GM12878 (cell line): Measurements from ENCODE around the gene ZSWIM3. TPM values are rescaled to one million over a fixed set of nuclear protein-coding genes. Genes with fewer than 3 reads are reported as not detected.

Experiments
- BRCA1 ChIP-seq: IDR thresholded peaks from 2 replicates; pipeline ENCODE4 v1.6.1; 2011; ENCODE audit warnings: low read depth, low read length, improper control_type of control experiment
- HCFC1 ChIP-seq: fragments of 150-350 bp; IDR thresholded peaks from 2 replicates; pipeline ENCODE4 v1.6.1; 2014; ENCODE audit warnings: low read length
- HDAC6 ChIP-seq: fragments of 200-600 bp; sonication (generic); IDR thresholded peaks from one replicate; pipeline ENCODE4 v1.8.0; 2017; ENCODE audit warnings: antibody characterized with exemption; ENCODE audit not compliant: unreplicated experiment
- HDGF ChIP-seq: fragments of 450-650 bp; IDR thresholded peaks from 2 replicates; pipeline ENCODE4 v1.6.1; 2016; ENCODE audit warnings: antibody characterized with exemption
- MXI1 ChIP-seq: fragments of 150-350 bp; IDR thresholded peaks from 2 replicates; pipeline ENCODE4 v1.6.1; 2011; ENCODE audit warnings: low read depth, mild to moderate bottlenecking, inconsistent platforms, low read length, improper control_type of control experiment
- MYC ChIP-seq: IDR thresholded peaks from 2 replicates; pipeline ENCODE4 v1.6.1; 2011; ENCODE audit warnings: mild to moderate bottlenecking, low read length, moderate library complexity, inconsistent platforms; ENCODE audit not compliant: insufficient read depth, insufficient replicate concordance, insufficient read length, severe bottlenecking
- POLR2A ChIP-seq: IDR thresholded peaks from 2 replicates; pipeline ENCODE4 v1.6.1; 2011; ENCODE audit warnings: low read depth, mild to moderate bottlenecking, low read length
- POU2F2 ChIP-seq: IDR thresholded peaks from 3 replicates; pipeline ENCODE4 v1.6.1; 2011; ENCODE audit warnings: low read depth, mild to moderate bottlenecking, low read length, borderline replicate concordance
- RELA ChIP-seq: fragments of 450-650 bp; IDR thresholded peaks from 2 replicates; pipeline ENCODE4 v1.8.0; 2014; ENCODE audit warnings: borderline replicate concordance; ENCODE audit not compliant: partially characterized antibody
- SPI1 ChIP-seq: IDR thresholded peaks from 2 replicates; pipeline ENCODE4 v1.6.1; 2011; ENCODE audit warnings: low read depth, mild to moderate bottlenecking, low read length, moderate library complexity, borderline replicate concordance; ENCODE audit not compliant: insufficient read depth
- SRF ChIP-seq, 2 experiments: IDR thresholded peaks; 2 replicates each; pipeline ENCODE4 v1.6.1; 2011; ENCODE audit warnings: low read depth in 2 of 2, low read length in 2 of 2, mild to moderate bottlenecking in 1 of 2, moderate library complexity in 1 of 2
- TCF7 ChIP-seq: IDR thresholded peaks from 2 replicates; pipeline ENCODE4 v1.6.1; 2014; ENCODE audit warnings: antibody characterized with exemption, borderline replicate concordance
- polyA plus RNA-seq, 11 experiments: library from polyadenylated mRNA; depleted of rRNA in 4 of 11; unstranded in 6 of 11; stranded (reverse) in 5 of 11; fragments of >200 nt; fragmentation: Nextera tagmentation in 4 of 11; fragmentation: Illumina TruSeq in 1 of 11; extraction: Ambion mirVana in 4 of 11; extraction: Trizol in 1 of 11; gene quantifications; 1 replicate in 1 of 11; 2 replicates in 10 of 11; pipeline versions ENCODE4 v1.2.1 to v1.2.3, GENCODE V29; 2011 to 2016; ENCODE audit warnings: inconsistent platforms in 2 of 11, missing spikeins in 2 of 11, low read depth in 1 of 11
- total RNA-seq, 4 experiments: library from RNA; depleted of rRNA in 3 of 4; stranded (reverse); fragments of >200 nt in 3 of 4; fragmentation: Illumina TruSeq in 1 of 4; extraction: Trizol in 1 of 4; gene quantifications; 2 replicates each; pipeline versions ENCODE4 v1.2.1 to v1.2.3, GENCODE V29; 2013 to 2021
- TF ChIP-seq, protein P1 (sequence below): fragments of 450-650 bp; IDR thresholded peaks from 2 replicates; pipeline ENCODE4 v1.6.1; 2017; ENCODE audit warnings: low read depth, mild to moderate bottlenecking, moderate library complexity
- TF ChIP-seq, protein P2 (sequence below): IDR thresholded peaks from 2 replicates; pipeline ENCODE4 v1.6.1; 2011; ENCODE audit warnings: mild to moderate bottlenecking, low read depth, low read length, moderate library complexity; ENCODE audit not compliant: insufficient replicate concordance
- TF ChIP-seq, protein P3 (sequence below): fragments of 450-650 bp; IDR thresholded peaks from 2 replicates; pipeline ENCODE4 v1.6.1; 2017; ENCODE audit warnings: antibody characterized with exemption, mild to moderate bottlenecking, moderate library complexity
- TF ChIP-seq, protein P4 (sequence below): fragments of 450-650 bp; IDR thresholded peaks from 2 replicates; pipeline ENCODE4 v1.6.1; 2016; ENCODE audit warnings: mild to moderate bottlenecking
- TF ChIP-seq, protein P5 (sequence below): fragments of 450-650 bp; conservative IDR thresholded peaks from 2 replicates; pipeline ENCODE4 v1.6.1; 2017; ENCODE audit warnings: mild to moderate bottlenecking, moderate library complexity

Gene ZSWIM3
- total and polyA plus RNA-seq, 10 of the 15 experiments (the other 5 are each of a cell fraction or from before 2014, with no cell fraction given), result 1.6 to 5.1 (median 4.2) TPM

DNA sequence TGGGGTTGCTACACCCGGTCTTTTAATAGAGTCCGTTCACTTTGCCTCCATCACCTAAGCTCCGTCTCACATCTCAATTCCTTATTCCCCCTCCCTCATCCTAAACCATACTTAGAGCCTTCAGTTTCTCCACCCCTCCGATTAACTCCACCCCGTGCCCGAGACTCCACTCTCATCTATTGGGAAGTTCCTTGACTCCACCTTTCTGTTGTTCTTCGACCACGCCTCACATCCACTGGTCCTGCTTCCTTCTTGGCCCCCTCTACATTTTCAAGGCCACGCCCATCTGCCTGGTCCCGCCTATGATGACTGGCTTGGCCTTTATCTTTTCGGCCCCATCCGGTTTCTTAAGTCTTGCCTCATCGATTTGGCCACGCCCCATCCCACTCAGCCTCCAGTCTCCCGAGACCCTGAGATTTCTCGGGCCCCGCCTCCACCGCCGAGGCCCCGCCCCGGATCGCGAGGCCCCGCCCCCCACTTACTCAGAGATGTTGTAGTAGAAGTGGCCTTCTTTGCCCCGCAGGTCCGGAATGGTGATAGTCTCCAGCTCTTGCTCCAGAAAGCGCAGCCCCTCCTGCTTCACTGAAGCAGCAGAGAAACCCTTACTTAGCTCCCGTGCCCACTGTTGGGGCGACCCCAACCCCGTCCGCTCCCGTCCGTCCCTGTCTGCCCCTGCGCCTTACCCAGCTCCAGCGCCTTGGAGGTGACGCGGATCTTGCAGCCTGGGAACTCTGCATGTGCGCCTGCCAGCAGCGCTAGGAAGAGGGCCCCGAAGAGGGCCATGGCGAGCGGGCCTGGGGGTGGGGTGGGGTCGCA, 53.5 kb downstream of the ZSWIM3 start (continued):
- TF ChIP-seq, protein P1, sequence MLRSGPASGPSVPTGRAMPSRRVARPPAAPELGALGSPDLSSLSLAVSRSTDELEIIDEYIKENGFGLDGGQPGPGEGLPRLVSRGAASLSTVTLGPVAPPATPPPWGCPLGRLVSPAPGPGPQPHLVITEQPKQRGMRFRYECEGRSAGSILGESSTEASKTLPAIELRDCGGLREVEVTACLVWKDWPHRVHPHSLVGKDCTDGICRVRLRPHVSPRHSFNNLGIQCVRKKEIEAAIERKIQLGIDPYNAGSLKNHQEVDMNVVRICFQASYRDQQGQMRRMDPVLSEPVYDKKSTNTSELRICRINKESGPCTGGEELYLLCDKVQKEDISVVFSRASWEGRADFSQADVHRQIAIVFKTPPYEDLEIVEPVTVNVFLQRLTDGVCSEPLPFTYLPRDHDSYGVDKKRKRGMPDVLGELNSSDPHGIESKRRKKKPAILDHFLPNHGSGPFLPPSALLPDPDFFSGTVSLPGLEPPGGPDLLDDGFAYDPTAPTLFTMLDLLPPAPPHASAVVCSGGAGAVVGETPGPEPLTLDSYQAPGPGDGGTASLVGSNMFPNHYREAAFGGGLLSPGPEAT, result no peak
- peak in 1 of 2 experiments; percentile 55; a peak in 1 of 4 replicates for TF ChIP-seq SRF (IDR thresholded peaks at IDR 0.05; ENCODE audit: low read depth in 2 of 2, low read length in 2 of 2)
- no peak for TF ChIP-seq MYC
- TF ChIP-seq POU2F2, result 0 out of 3 replicates have a peak, but pooled peaks have one; percentile 10
- TF ChIP-seq BRCA1, result peak; percentile 62; the same call in 1 of the 2 replicates
- peak; percentile 77 for TF ChIP-seq POLR2A
- TF ChIP-seq HDGF, result peak; percentile 99
- TF ChIP-seq TCF7, result no peak
- no peak for TF ChIP-seq HDAC6
- no peak; the same call in 1 of the 2 replicates for TF ChIP-seq HCFC1
- TF ChIP-seq SPI1, result no peak
- TF ChIP-seq, protein P2, sequence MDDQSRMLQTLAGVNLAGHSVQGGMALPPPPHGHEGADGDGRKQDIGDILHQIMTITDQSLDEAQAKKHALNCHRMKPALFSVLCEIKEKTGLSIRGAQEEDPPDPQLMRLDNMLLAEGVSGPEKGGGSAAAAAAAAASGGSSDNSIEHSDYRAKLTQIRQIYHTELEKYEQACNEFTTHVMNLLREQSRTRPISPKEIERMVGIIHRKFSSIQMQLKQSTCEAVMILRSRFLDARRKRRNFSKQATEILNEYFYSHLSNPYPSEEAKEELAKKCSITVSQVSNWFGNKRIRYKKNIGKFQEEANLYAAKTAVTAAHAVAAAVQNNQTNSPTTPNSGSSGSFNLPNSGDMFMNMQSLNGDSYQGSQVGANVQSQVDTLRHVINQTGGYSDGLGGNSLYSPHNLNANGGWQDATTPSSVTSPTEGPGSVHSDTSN, result peak; percentile 8
- TF ChIP-seq, protein P3, sequence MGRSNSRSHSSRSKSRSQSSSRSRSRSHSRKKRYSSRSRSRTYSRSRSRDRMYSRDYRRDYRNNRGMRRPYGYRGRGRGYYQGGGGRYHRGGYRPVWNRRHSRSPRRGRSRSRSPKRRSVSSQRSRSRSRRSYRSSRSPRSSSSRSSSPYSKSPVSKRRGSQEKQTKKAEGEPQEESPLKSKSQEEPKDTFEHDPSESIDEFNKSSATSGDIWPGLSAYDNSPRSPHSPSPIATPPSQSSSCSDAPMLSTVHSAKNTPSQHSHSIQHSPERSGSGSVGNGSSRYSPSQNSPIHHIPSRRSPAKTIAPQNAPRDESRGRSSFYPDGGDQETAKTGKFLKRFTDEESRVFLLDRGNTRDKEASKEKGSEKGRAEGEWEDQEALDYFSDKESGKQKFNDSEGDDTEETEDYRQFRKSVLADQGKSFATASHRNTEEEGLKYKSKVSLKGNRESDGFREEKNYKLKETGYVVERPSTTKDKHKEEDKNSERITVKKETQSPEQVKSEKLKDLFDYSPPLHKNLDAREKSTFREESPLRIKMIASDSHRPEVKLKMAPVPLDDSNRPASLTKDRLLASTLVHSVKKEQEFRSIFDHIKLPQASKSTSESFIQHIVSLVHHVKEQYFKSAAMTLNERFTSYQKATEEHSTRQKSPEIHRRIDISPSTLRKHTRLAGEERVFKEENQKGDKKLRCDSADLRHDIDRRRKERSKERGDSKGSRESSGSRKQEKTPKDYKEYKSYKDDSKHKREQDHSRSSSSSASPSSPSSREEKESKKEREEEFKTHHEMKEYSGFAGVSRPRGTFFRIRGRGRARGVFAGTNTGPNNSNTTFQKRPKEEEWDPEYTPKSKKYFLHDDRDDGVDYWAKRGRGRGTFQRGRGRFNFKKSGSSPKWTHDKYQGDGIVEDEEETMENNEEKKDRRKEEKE, result no peak
- no peak for TF ChIP-seq MXI1
- TF ChIP-seq, protein P4, sequence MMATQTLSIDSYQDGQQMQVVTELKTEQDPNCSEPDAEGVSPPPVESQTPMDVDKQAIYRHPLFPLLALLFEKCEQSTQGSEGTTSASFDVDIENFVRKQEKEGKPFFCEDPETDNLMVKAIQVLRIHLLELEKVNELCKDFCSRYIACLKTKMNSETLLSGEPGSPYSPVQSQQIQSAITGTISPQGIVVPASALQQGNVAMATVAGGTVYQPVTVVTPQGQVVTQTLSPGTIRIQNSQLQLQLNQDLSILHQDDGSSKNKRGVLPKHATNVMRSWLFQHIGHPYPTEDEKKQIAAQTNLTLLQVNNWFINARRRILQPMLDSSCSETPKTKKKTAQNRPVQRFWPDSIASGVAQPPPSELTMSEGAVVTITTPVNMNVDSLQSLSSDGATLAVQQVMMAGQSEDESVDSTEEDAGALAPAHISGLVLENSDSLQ, result peak; percentile 84
- no peak for TF ChIP-seq RELA
- TF ChIP-seq, protein P5, sequence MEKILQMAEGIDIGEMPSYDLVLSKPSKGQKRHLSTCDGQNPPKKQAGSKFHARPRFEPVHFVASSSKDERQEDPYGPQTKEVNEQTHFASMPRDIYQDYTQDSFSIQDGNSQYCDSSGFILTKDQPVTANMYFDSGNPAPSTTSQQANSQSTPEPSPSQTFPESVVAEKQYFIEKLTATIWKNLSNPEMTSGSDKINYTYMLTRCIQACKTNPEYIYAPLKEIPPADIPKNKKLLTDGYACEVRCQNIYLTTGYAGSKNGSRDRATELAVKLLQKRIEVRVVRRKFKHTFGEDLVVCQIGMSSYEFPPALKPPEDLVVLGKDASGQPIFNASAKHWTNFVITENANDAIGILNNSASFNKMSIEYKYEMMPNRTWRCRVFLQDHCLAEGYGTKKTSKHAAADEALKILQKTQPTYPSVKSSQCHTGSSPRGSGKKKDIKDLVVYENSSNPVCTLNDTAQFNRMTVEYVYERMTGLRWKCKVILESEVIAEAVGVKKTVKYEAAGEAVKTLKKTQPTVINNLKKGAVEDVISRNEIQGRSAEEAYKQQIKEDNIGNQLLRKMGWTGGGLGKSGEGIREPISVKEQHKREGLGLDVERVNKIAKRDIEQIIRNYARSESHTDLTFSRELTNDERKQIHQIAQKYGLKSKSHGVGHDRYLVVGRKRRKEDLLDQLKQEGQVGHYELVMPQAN, result no peak
